GM18498 (cell line): Measurements from ENCODE around the gene PDCD10.
A peak's percentile ranks its signal among the peaks of the same experiment; 100 is the strongest.

Experiments used
- ATAC-seq: cut with Tn5 transposase; IDR thresholded peaks from one replicate; pipeline ENCODE4 v1.9.1; 2021; ENCODE audit warnings: mild to moderate bottlenecking, moderate library complexity; ENCODE audit not compliant: unreplicated experiment

PDCD10 gene

GRCh38 chr3:167734498-167735232 is at the start of gene PDCD10:
Gene PDCD10, minus strand, starts transcription at chr3:167734892. Its CDS starts 14,735 bp downstream, at chr3:167720157.
- peak; percentile 88 for ATAC-seq

GRCh38 chr3:167783781-167784180 is 49.1 kb upstream of the PDCD10 start:
- no peak for ATAC-seq

GRCh38 chr3:167780214-167780883 is 45.7 kb upstream of the PDCD10 start:
- no peak for ATAC-seq

GRCh38 chr3:167777356-167777755 is 42.7 kb upstream of the PDCD10 start:
- no peak for ATAC-seq

- ATAC-seq = no peak
These were observed 41.5 kb upstream of the PDCD10 start for GRCh38 chr3:167776066-167776685.

- ATAC-seq = peak; percentile 93
These were observed 38.9 kb upstream of the PDCD10 start for GRCh38 chr3:167773584-167773983.

GRCh38 chr3:167772992-167773391 is 38.3 kb upstream of the PDCD10 start:
- ATAC-seq = peak; percentile 54

- ATAC-seq = peak; percentile 71
These were observed 27.6 kb upstream of the PDCD10 start for GRCh38 chr3:167762296-167762695.

GRCh38 chr3:167761302-167761701 is 26.6 kb upstream of the PDCD10 start:
- ATAC-seq = no peak

GRCh38 chr3:167754049-167754448 is 19.4 kb upstream of the PDCD10 start:
- ATAC-seq = no peak

GRCh38 chr3:167750272-167750971 is 15.7 kb upstream of the PDCD10 start:
- peak; percentile 96 for ATAC-seq

- peak; percentile 28 for ATAC-seq
These were observed 15.0 kb upstream of the PDCD10 start for GRCh38 chr3:167749728-167750127.

GRCh38 chr3:167749209-167749608 is 14.5 kb upstream of the PDCD10 start:
- ATAC-seq = no peak

GRCh38 chr3:167743799-167744198 is 9.1 kb upstream of the PDCD10 start:
- no peak for ATAC-seq

- ATAC-seq = no peak
These were observed 7.6 kb upstream of the PDCD10 start for GRCh38 chr3:167742338-167742737.

GRCh38 chr3:167740961-167741587 is 6.4 kb upstream of the PDCD10 start:
- ATAC-seq = peak; percentile 98

- no peak for ATAC-seq
These were observed 4.6 kb upstream of the PDCD10 start for GRCh38 chr3:167739190-167739810.

- ATAC-seq = no peak
These were observed 3.3 kb upstream of the PDCD10 start for GRCh38 chr3:167738037-167738436.

- no peak for ATAC-seq
These were observed 2.3 kb upstream of the PDCD10 start for GRCh38 chr3:167736997-167737396.

GRCh38 chr3:167736264-167736787 is 1.6 kb upstream of the PDCD10 start:
- ATAC-seq = no peak
